Measurements from ENCODE around the gene PLA2G2C.

PLA2G2C gene

DNA sequence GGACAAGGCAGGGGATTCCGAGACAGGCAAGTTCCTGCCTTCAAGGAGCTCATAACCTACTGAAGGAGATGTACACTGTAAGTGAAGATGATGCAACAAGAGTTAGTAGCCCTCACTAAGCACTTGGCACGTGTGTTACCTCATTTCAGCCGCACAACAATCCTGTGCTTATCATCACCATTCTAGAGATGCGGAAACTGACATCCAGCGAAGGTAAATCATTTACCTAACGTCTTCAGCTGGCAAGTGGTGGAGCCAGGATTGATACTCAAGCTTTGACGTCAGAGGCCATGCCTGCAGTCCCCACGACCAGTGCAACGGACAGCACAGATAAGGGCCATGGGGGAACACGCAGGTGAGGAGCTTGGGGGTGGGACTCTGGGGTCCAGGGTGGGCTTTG is 3.3 kb downstream of the PLA2G2C start:
- TF ChIP-seq, protein P1, sequence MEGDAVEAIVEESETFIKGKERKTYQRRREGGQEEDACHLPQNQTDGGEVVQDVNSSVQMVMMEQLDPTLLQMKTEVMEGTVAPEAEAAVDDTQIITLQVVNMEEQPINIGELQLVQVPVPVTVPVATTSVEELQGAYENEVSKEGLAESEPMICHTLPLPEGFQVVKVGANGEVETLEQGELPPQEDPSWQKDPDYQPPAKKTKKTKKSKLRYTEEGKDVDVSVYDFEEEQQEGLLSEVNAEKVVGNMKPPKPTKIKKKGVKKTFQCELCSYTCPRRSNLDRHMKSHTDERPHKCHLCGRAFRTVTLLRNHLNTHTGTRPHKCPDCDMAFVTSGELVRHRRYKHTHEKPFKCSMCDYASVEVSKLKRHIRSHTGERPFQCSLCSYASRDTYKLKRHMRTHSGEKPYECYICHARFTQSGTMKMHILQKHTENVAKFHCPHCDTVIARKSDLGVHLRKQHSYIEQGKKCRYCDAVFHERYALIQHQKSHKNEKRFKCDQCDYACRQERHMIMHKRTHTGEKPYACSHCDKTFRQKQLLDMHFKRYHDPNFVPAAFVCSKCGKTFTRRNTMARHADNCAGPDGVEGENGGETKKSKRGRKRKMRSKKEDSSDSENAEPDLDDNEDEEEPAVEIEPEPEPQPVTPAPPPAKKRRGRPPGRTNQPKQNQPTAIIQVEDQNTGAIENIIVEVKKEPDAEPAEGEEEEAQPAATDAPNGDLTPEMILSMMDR (IDR thresholded peaks at IDR 0.05; ENCODE audit: extremely low read depth, missing control alignments) = no peak
- DNase-seq (ENCODE audit: low spot score) = no peak

DNA sequence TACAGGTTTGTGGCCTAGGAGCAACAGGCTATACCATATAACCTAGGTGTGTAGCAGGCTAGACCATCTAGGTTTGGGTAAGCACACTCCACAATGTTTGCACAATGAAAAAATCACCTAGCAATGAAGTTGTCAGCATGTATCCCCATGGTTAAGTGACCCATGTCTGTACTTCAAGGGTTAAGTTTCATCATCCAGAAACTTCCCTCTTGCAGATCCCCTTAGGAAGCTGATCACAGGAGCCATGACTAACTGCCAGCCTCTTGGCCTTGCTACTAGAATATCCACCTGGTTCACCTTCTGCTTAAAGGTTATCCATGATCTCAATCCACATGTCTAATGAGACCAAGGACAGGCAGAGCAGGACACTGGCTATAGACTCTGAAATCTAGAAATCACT is 3.9 kb downstream of the PLA2G2C start:
- no peak for DNase-seq (ENCODE audit: low spot score)
- TF ChIP-seq, protein P1 (IDR thresholded peaks at IDR 0.05; ENCODE audit: extremely low read depth, missing control alignments) = no peak

DNA sequence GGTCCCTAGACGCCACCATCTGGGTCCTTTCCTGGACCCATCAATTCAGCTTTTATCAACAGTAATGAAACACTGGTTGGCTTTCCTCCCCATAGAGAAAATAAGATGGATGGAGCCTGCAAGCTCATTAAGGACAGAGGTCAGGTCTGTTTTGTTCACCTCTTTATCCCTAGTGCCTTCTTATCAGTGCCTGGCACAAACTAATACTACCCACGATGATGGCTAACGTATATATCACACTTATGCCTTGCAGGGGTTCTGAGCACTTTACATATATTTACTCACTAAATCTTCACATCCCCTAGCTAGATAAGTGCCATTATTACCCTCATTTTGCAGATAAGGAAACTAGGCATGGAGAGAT is 5.5 kb downstream of the PLA2G2C start:
- TF ChIP-seq, protein P1 (IDR thresholded peaks at IDR 0.05; ENCODE audit: extremely low read depth, missing control alignments) = no peak
- no peak for DNase-seq (ENCODE audit: low spot score)

DNA sequence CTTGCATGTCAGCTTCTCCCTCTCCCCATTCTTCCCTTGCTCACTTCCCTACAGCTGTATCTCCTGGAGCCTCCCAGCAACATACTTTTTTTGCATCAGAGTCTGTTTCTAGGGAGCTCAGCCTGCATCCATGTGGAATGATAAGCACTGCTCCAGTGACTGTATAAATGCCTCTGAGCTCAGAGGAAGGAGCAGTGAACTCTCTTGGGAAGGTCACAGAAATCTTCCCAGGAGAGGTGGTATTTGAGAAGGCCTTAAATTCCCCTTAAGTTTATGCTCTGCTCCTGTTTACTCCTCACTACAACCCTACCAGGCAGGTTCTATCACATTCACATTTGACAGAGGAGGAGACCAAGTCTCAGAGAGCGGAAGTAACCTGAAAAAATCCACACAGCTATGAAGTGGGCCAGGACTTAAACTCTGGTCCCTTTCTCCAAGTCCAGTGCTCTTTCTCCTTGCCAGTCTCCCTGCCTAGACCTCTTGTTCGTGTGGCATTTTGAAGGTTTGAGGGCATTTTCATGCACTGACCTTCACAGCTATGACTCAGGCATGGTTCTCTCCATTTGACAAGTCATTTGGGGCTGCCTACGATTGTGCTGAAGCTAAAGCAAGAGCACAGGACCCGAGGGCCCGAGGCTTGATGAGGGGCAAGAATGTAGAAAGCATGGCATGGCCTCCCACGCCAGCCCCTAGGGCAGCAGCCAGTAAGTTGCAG is 6.0 kb downstream of the PLA2G2C start:
- TF ChIP-seq, protein P1 (IDR thresholded peaks at IDR 0.05; ENCODE audit: extremely low read depth, missing control alignments) = no peak

DNA sequence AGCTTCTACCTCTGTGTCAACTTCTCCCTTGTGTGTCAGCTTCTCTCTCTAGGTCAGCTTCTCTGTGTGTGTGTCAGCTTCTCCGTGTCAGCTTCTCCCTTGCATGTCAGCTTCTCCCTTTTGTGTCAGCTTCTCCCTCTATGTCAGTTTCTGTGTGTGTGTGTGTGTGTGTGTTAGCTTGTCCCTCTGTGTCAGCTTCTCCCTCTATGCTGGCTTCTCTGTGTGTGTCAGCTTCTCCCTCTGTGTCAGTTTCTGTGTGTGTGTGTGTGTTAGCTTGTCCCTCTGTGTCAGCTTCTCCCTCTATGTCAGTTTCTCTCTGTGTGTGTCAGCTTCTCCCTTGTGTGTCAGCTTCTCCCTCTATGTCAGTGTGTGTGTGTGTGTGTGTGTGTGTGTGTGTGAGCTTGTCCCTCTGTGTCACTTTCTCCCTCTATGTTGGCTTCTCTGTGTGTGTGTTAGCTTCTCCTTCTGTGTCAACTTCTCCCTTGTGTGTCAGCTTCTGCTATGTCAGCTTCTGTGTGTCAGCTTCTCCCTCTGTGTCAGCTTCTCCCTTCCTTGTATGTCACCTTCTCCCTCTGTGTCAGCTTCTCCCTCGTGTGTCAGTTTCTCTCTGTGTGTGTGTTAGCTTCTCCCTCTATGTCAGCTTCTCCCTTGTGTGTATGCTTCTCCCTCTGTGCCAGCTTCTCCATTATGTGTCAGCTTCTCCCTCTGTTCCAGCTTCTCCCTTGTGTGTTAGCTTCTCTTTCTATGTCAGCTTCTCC is 6.8 kb downstream of the PLA2G2C start:
- no peak for DNase-seq (ENCODE audit: low spot score)
- TF ChIP-seq, protein P1 (IDR thresholded peaks at IDR 0.05; ENCODE audit: extremely low read depth, missing control alignments) = no peak

More for the DNA sequence above, 6.0 kb downstream of the PLA2G2C start:
- no peak for DNase-seq (ENCODE audit: low spot score)

DNA sequence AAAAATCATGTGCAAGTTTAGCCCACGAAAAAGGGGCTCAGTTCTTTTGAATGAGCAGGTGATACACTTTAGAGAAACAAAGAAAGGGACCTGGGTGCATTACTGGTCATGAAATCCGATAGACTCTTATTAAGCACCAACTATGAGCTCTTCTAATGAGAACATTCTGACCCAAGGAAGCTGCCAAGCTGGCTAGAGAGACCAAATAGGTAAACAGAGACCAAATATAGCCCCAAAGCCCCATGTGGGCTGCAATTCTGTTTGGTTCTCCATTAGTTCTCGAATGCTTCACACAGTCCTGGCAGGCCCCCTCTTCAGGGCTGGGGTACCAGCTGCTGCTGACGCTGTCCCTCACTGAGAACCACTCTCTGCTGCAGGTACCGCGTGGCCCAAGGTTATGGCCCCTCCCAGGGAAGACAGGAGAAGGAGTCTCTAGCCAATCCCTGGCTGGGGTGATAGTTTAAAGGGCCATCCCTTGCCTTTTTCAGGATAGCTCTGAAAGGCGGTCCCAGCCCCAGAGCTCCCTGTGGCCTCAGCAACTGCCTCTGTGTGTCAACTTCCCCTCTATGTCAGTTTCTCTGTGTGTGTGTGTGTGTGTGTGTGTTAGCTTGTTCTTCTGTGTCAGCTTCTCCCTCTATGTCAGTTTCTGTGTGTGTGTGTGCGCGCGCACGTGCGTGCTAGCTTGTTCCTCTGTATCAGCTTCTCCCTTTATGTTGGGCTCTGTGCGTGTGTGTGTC is 7.5 kb downstream of the PLA2G2C start:
- TF ChIP-seq, protein P1 (IDR thresholded peaks at IDR 0.05; ENCODE audit: extremely low read depth, missing control alignments) = no peak
- DNase-seq (ENCODE audit: low spot score) = no peak
